HepG2 (cell line): ENCODE data around the gene AOX1. TPM values are rescaled to one million over a fixed set of nuclear protein-coding genes. Genes with fewer than 3 reads are reported as not detected.
A peak's percentile ranks its signal among the peaks of the same experiment; 100 is the strongest.

Experiments
- CAMTA2 ChIP-seq: sonication (generic); formaldehyde crosslinking; IDR thresholded peaks from 2 replicates; pipeline ENCODE4 v1.4.0; 2020; ENCODE audit warnings: mild to moderate bottlenecking, missing genetic modification reagents, borderline replicate concordance
- CHD2 ChIP-seq: IDR thresholded peaks from 2 replicates; pipeline ENCODE4 v1.6.1; 2011; ENCODE audit warnings: low read depth, low read length, improper control_type of control experiment
- DMTF1 ChIP-seq: sonication (generic); formaldehyde crosslinking; IDR thresholded peaks from 2 replicates; pipeline ENCODE4 v1.4.0; 2020; ENCODE audit warnings: mild to moderate bottlenecking, missing genetic modification reagents
- MTA1 ChIP-seq: sonication (generic); formaldehyde crosslinking; IDR thresholded peaks from 2 replicates; pipeline ENCODE4 v1.4.0; 2020; ENCODE audit warnings: missing genetic modification reagents, mild to moderate bottlenecking, borderline replicate concordance
- MTF1 ChIP-seq: sonication (generic); formaldehyde crosslinking; IDR thresholded peaks from 2 replicates; pipeline ENCODE4 v1.5.0; 2020; ENCODE audit warnings: missing genetic modification reagents
- MTF2 ChIP-seq: sonication (generic); formaldehyde crosslinking; IDR thresholded peaks from 2 replicates; pipeline ENCODE4 v1.5.0; 2020; ENCODE audit warnings: missing genetic modification reagents, borderline replicate concordance
- MXI1 ChIP-seq: IDR thresholded peaks from 3 replicates; pipeline ENCODE4 v1.6.1; 2012; ENCODE audit warnings: low read depth, low read length, inconsistent platforms, borderline replicate concordance
- MYPOP ChIP-seq: sonication (generic); formaldehyde crosslinking; IDR thresholded peaks from 2 replicates; pipeline ENCODE4 v1.8.1; 2023; ENCODE audit warnings: mild to moderate bottlenecking, moderate library complexity, missing genetic modification reagents
- NFRKB ChIP-seq: fragments of 450-650 bp; IDR thresholded peaks from 2 replicates; pipeline ENCODE4 v1.6.1; 2017
- RELA ChIP-seq: sonication (generic); formaldehyde crosslinking; IDR thresholded peaks from 2 replicates; pipeline ENCODE4 v1.4.0; 2020; ENCODE audit warnings: missing genetic modification reagents
- STAG1 ChIP-seq: sonication (generic); formaldehyde crosslinking; IDR thresholded peaks from 2 replicates; pipeline ENCODE4 v1.4.0; 2020; ENCODE audit warnings: missing genetic modification reagents
- TOE1 ChIP-seq: sonication (generic); formaldehyde crosslinking; IDR thresholded peaks from 2 replicates; pipeline ENCODE4 v1.4.0; 2020; ENCODE audit warnings: mild to moderate bottlenecking, missing genetic modification reagents
- ZBED4 ChIP-seq: sonication (generic); formaldehyde crosslinking; IDR thresholded peaks from 2 replicates; pipeline ENCODE4 v1.4.0; 2020; ENCODE audit warnings: missing genetic modification reagents, borderline replicate concordance
- ZBTB39 ChIP-seq: sonication (generic); formaldehyde crosslinking; IDR thresholded peaks from 2 replicates; pipeline ENCODE4 v1.5.0; 2020; ENCODE audit warnings: missing genetic modification reagents
- ZC3H13 ChIP-seq: sonication (generic); formaldehyde crosslinking; IDR thresholded peaks from 2 replicates; pipeline ENCODE4 v1.8.1; 2023; ENCODE audit warnings: mild to moderate bottlenecking, missing genetic modification reagents, moderate library complexity
- ZMYM3 ChIP-seq: sonication (generic); formaldehyde crosslinking; IDR thresholded peaks from 2 replicates; pipeline ENCODE4 v1.5.1; 2020; ENCODE audit warnings: mild to moderate bottlenecking, missing genetic modification reagents
- ZZZ3 ChIP-seq: sonication (generic); formaldehyde crosslinking; IDR thresholded peaks from 2 replicates; pipeline ENCODE4 v1.4.0; 2020; ENCODE audit warnings: missing genetic modification reagents, mild to moderate bottlenecking, borderline replicate concordance
- polyA plus RNA-seq, 8 experiments: library from polyadenylated mRNA; depleted of rRNA in 3 of 8; stranded (reverse) in 7 of 8; unstranded in 1 of 8; fragments of >200 nt; fragmentation: Illumina TruSeq in 4 of 8; extraction: Trizol in 4 of 8; gene quantifications; 2 replicates each; pipeline versions ENCODE4 v1.2.1 to v1.2.3, GENCODE V29; 2011 to 2016; ENCODE audit warnings: low read depth in 4 of 8, missing spikeins in 1 of 8, mixed read lengths in 1 of 8; ENCODE audit not compliant: insufficient read depth in 1 of 8
- total RNA-seq, 5 experiments: library from RNA; depleted of rRNA; stranded (reverse); fragments of >200 nt; fragmentation: Illumina TruSeq; extraction: Trizol; gene quantifications; 2 replicates each; pipeline ENCODE4 v1.2.3, GENCODE V29; 2016; ENCODE audit warnings: low read depth in 1 of 5

AOX1 gene
- total and polyA plus RNA-seq, 2 of the 13 experiments (the other 11 are each of a cell fraction or from before 2014, with no cell fraction given), result 9.2 to 18.0 TPM

GRCh38 chr2:200578778-200579177 lies 7.0 kb upstream of the AOX1 start (continued):
- TF ChIP-seq MXI1 (no peak), ZBTB39 (CRISPR knock-in tag) (no peak), ZBED4 (0 out of 2 replicates have a peak, but pooled peaks have one; percentile 78), ZMYM3 (CRISPR knock-in tag) (no peak), RELA (CRISPR knock-in tag) (no peak), DMTF1 (CRISPR knock-in tag) (no peak), MTF1 (CRISPR knock-in tag) (no peak), MYPOP (CRISPR knock-in tag) (peak; percentile 45; the same call in 1 of the 2 replicates), CAMTA2 (CRISPR knock-in tag) (no peak), CHD2 (no peak), ZZZ3 (CRISPR knock-in tag) (no peak), STAG1 (CRISPR knock-in tag) (peak; percentile 85), MTF2 (CRISPR knock-in tag) (no peak), MTA1 (CRISPR knock-in tag) (no peak), ZC3H13 (CRISPR knock-in tag) (no peak), NFRKB (no peak), TOE1 (peak; percentile 38; the same call in 1 of the 2 replicates)
